ENCODE measurements around the gene FGF14. TPM values are rescaled to one million over a fixed set of nuclear protein-coding genes. Genes with fewer than 3 reads are reported as not detected.

FGF14 gene
- total RNA-seq, 4 donors from 2014 or later: 0.12 to 3.5 (median 1.3) TPM

DNA sequence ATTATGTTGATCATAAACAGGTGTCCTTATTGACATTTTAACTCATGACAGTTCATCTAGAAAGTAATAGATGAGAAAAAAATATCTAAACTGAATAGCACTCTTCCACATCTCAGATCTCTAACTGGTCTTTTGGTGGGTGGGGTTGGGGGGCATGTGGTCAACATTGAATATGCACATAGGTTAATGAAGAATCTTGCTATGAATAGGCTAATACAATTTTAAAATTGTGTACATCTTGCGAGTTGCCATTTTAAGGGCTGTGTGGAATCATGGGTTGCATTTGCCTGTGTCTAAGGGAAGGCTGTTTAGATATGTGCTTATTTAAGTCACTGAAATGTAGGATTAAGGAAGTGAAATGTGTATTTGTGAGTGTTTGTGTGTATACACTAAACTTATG is 603.4 kb downstream of the FGF14 start:
- no peak for DNase-seq (ENCODE audit: low spot score)
- ATAC-seq (ENCODE audit: low FRiP score): no peak

GRCh38 chr13:101795460-101795859 is 606.4 kb downstream of the FGF14 start:
- ATAC-seq (ENCODE audit: low FRiP score): no peak
- no peak for TF ChIP-seq CTCF (IDR thresholded peaks at IDR 0.05)
- no peak for DNase-seq (ENCODE audit: low spot score)

More for the DNA sequence above, 603.4 kb downstream of the FGF14 start:
- TF ChIP-seq CTCF (IDR thresholded peaks at IDR 0.05): no peak

DNA sequence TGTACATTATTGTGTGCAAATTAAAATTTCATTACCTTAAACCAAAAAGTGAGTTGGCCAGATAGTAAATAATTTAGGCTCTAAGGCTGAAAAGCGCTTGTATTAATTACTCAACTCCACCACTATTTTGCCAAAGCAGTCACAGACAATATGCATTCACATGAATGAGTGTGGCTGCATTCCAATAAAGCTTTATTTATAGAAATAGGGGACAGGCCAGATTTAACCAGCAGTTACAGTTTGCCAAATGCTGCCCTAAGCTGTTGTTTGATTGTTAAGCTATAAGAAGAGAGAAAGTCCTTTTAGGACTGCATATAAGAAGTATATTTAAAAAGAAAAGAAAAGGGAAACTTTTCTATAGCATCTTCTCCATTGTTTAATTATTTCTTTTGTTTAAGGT is 606.8 kb downstream of the FGF14 start:
- DNase-seq (ENCODE audit: low spot score) (no peak), ATAC-seq (ENCODE audit: low FRiP score) (no peak)
- TF ChIP-seq CTCF (IDR thresholded peaks at IDR 0.05): no peak

DNA sequence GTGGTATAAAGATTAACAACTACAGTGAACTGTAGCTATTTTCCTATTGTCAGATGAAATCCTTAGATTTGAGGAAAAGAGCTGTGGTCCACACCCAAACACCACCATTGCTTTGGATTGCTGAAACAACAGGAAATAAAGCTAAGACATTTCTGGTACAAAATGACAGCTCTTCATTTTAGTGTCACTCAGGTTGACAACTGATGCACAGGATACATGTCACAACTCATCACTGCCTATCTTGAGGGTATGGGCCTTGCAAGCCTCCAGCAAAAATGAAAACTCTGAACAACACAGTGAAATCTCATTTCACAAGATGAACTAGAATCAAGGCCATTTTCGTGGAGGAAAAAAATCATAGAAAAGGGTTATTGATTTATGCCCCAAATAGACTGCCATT is 609.7 kb downstream of the FGF14 start:
- no peak for DNase-seq (ENCODE audit: low spot score)
- TF ChIP-seq CTCF (IDR thresholded peaks at IDR 0.05): no peak
- no peak for ATAC-seq (ENCODE audit: low FRiP score)

- ATAC-seq (ENCODE audit: low FRiP score) (no peak), DNase-seq (ENCODE audit: low spot score) (no peak)
- TF ChIP-seq CTCF (IDR thresholded peaks at IDR 0.05): no peak
Observed at GRCh38 chr13:101785858-101786257, 616.0 kb downstream of the FGF14 start.

DNA sequence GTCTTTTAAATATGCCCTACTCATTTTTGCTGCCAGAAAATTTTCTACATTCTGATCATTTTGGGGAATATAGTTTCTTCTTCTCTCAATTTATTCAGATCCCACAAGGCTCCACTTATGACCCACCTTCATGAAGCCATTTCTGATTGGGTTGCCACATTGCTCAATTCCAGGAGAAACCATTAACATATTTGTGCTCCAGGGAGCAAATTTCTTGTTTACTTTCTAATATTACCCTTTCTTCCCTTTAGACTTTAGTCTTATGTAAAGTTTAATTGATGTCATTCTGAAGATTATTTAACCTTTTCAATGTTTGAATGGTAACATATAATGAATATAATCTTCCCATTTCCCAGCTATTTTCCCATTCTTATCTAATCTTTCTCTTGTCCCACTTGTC is 617.5 kb downstream of the FGF14 start:
- TF ChIP-seq CTCF (IDR thresholded peaks at IDR 0.05): no peak
- DNase-seq (ENCODE audit: low spot score) (no peak), ATAC-seq (ENCODE audit: low FRiP score) (no peak)

DNA sequence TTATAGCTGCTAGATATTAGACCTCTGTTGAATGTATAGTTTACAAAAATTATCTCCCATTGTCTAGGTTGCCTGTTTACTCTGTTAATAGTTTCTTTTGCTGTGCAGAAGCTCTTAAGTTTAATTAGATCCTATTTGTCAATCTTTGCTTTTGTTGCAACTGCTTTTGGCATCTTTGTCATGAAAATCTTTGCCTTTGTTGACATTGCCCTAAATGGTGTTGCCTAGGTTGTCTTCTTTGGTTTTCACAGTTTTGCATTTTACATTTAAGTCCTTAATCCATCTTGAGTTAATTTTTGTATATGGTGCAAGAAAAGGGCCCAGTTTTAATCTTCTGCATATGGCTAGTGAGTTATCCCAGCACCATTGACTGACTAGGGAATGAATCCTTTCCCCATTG is 618.3 kb downstream of the FGF14 start:
- ATAC-seq (ENCODE audit: low FRiP score) (no peak), DNase-seq (ENCODE audit: low spot score) (no peak)
- TF ChIP-seq CTCF (IDR thresholded peaks at IDR 0.05): no peak

Measured in omental fat pad (tissue), 4 donors.